SH-SY5Y (cell line): Measurements from ENCODE around the gene AAK1.

Experiments
- GATA2 ChIP-seq: IDR thresholded peaks from 2 replicates; pipeline ENCODE4 v1.6.1; 2011; ENCODE audit warnings: mild to moderate bottlenecking, low read depth, low read length
- GATA3 ChIP-seq: IDR thresholded peaks from 2 replicates; pipeline ENCODE4 v1.6.1; 2011; ENCODE audit warnings: low read depth, mild to moderate bottlenecking, low read length, moderate library complexity

- TF ChIP-seq GATA2, result no peak
- TF ChIP-seq GATA3, result no peak
These were observed 118.3 kb downstream of the AAK1 start for GRCh38 chr2:69525261-69525660.
